Colonic mucosa (tissue), 4 donors: Measurements from ENCODE around the gene DLAT. TPM values are rescaled to one million over a fixed set of nuclear protein-coding genes. Genes with fewer than 3 reads are reported as not detected.

ENCODE experiments used
- DNase-seq: peaks from one replicate; pipeline ENCODE4 v3.0.0-alpha.2; 2020
- H3K27ac ChIP-seq: fragments of 200-600 bp; one replicate; pipeline ENCODE4 v1.8.0; 2021
- H3K27me3 ChIP-seq: fragments of 200-600 bp; one replicate; pipeline ENCODE4 v1.8.0; 2021
- H3K36me3 ChIP-seq: fragments of 200-600 bp; one replicate; pipeline ENCODE4 v1.8.0; 2021
- H3K4me1 ChIP-seq: fragments of 200-600 bp; one replicate; pipeline ENCODE4 v1.8.0; 2021; ENCODE audit warnings: mild to moderate bottlenecking
- H3K4me3 ChIP-seq: fragments of 200-600 bp; one replicate; pipeline ENCODE4 v1.8.0; 2021
- H3K9ac ChIP-seq, 2 donors: one replicate each; pipeline ENCODE4 v1.7.0; 2013; ENCODE audit warnings: control low read depth in 2 of 2, low read depth in 2 of 2, low read length in 2 of 2
- H3K9me3 ChIP-seq: fragments of 200-600 bp; one replicate; pipeline ENCODE4 v1.8.0; 2021
- CTCF ChIP-seq: fragments of 200-600 bp; IDR thresholded peaks from one replicate; pipeline ENCODE4 v1.8.0; 2022; ENCODE audit warnings: antibody characterized with exemption, mild to moderate bottlenecking
- intact Hi-C: fragments of 100-400 bp; cut with DNase I; formaldehyde crosslinking; loops from one replicate; pipeline ENCODE4 v1.14.1; 2022
- total RNA-seq, 2 donors: library from RNA; stranded (reverse); fragmentation: NEBNext Ultra II Directional in 1 of 2; extraction: Animal tissue kit (Norgen Biotek cat#: 25700) in 1 of 2; gene quantifications; one replicate each; pipeline ENCODE4 v1.2.1, GENCODE V29; 2021
- donor health status: healthy.
- donor health status: DM: no; HTN: no; CAD: no.
- donor health status: DM: no; HTN: no; CAD: no.

DLAT gene
- total RNA-seq, 2 donors from 2014 or later, result 67.3 to 73.4 TPM

GRCh38 chr11:112016765-112017376 lies 8.3 kb upstream of the DLAT start:
- TF ChIP-seq CTCF, result no peak
- Histone ChIP-seq H3K4me3 (no peak overlapping the region), H3K9ac (no peak overlapping the region), H3K4me1 (no peaks in the 10 kb centered on the region), H3K27me3 (no peaks in the 10 kb centered on the region), H3K36me3 (no peaks in the 10 kb centered on the region), H3K9me3 (no peaks in the 10 kb centered on the region), H3K27ac (no peak overlapping the region)
- intact Hi-C loops, result no loop called here
- DNase-seq, result no peak

GRCh38 chr11:112017538-112017937 lies 7.7 kb upstream of the DLAT start:
- Histone ChIP-seq H3K27ac (no peak overlapping the region), H3K9me3 (no peaks in the 10 kb centered on the region), H3K36me3 (no peaks in the 10 kb centered on the region), H3K4me1 (no peaks in the 10 kb centered on the region), H3K4me3 (no peak overlapping the region), H3K9ac (no peak overlapping the region), H3K27me3 (no peaks in the 10 kb centered on the region)
- no peak for TF ChIP-seq CTCF
- no peak for DNase-seq
- intact Hi-C loops, result no loop called here

- no peaks in the 10 kb centered on the region for H3K9me3 ChIP-seq
- no peaks in the 10 kb centered on the region for H3K36me3 ChIP-seq
- no peak overlapping the region for H3K4me3 ChIP-seq
- no peaks in the 10 kb centered on the region for H3K27me3 ChIP-seq
- DNase-seq, result no peak
- H3K9ac ChIP-seq, result no peak overlapping the region
- no peaks in the 10 kb centered on the region for H3K4me1 ChIP-seq
- intact Hi-C loops, result no loop called here
- no peak for TF ChIP-seq CTCF
- no peak overlapping the region for H3K27ac ChIP-seq
Measured at GRCh38 chr11:112019066-112019465, 6.1 kb upstream of the DLAT start.

GRCh38 chr11:112023104-112023503 lies 2.1 kb upstream of the DLAT start:
- TF ChIP-seq CTCF, result no peak
- Histone ChIP-seq H3K27ac (no peak overlapping the region), H3K4me1 (no peaks in the 10 kb centered on the region), H3K27me3 (no peaks in the 10 kb centered on the region), H3K9ac (no peak overlapping the region), H3K9me3 (no peaks in the 10 kb centered on the region), H3K36me3 (no peaks in the 10 kb centered on the region), H3K4me3 (no peak overlapping the region)
- intact Hi-C loops, result no loop called here
- no peak for DNase-seq

GRCh38 chr11:112024178-112024772 lies 933 bp upstream of the DLAT start:
- H3K27me3 ChIP-seq, result no peaks in the 10 kb centered on the region
- intact Hi-C loops, result no loop called here
- DNase-seq, result no peak
- H3K9ac ChIP-seq, result peak overlapping the region; percentile 92 to 98
- H3K27ac ChIP-seq, result peak overlapping the region; percentile 75
- no peaks in the 10 kb centered on the region for H3K9me3 ChIP-seq
- H3K4me3 ChIP-seq, result peak overlapping the region; percentile 85
- TF ChIP-seq CTCF, result no peak
- no peaks in the 10 kb centered on the region for H3K4me1 ChIP-seq
- H3K36me3 ChIP-seq, result no peaks in the 10 kb centered on the region
